Endometrial microvascular endothelial cells (primary cell): Measurements from ENCODE around the gene PRKCD. TPM values are rescaled to one million over a fixed set of nuclear protein-coding genes. Genes with fewer than 3 reads are reported as not detected.

ENCODE experiments used
- in situ Hi-C: cut with HindIII; loops from 2 replicates; pipeline ENCODE4 v1.10.0; 2017; ENCODE audit warnings: low sequenced_read_pairs, low pct_unique_long_range_greater_than_20kb; ENCODE audit errors: inconsistent ontology term
- total RNA-seq: library from RNA; depleted of rRNA; stranded (reverse); fragments of >200 nt; gene quantifications from one replicate; pipeline ENCODE4 v1.2.3, GENCODE V29; 2015; ENCODE audit errors: inconsistent ontology term

Gene PRKCD
- total RNA-seq, 1 donor from 2014 or later, result 2.7 TPM

GRCh38 chr3:53198256-53198977 is 37.4 kb downstream of the PRKCD start:
- in situ Hi-C loops, result no loop called here

- in situ Hi-C loops, result no loop called here
Measured at GRCh38 chr3:53198996-53199395, 38.0 kb downstream of the PRKCD start.

- in situ Hi-C loops, result no loop called here
Measured at GRCh38 chr3:53199834-53200233, 38.8 kb downstream of the PRKCD start.

- in situ Hi-C loops, result no loop called here
Measured at GRCh38 chr3:53200501-53201498, 39.8 kb downstream of the PRKCD start.

GRCh38 chr3:53202331-53203015 is 41.5 kb downstream of the PRKCD start:
- in situ Hi-C loops, result no loop called here

- in situ Hi-C loops, result no loop called here
Measured at GRCh38 chr3:53211706-53212702, 51.0 kb downstream of the PRKCD start.

GRCh38 chr3:53213276-53213675 is 52.3 kb downstream of the PRKCD start:
- in situ Hi-C loops, result no loop called here

DNA sequence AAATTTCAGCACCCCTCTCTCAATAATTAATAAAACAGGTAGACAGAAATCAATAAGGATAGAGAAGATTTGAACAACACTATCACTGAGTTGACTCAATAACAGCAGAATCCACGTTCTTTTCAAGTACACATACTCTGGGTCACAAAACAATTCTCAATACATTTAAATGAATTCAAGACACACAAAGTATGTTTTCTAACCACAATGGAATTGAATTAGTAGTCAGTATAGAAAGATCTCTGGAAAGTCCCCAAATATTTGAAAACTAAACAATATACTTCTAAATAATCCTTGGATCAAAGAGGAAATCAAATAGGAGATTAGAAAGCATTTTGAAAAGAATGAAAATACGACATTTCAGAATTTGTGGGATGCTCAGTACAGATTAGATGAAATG is 54.8 kb downstream of the PRKCD start:
- in situ Hi-C loops, result no loop called here

DNA sequence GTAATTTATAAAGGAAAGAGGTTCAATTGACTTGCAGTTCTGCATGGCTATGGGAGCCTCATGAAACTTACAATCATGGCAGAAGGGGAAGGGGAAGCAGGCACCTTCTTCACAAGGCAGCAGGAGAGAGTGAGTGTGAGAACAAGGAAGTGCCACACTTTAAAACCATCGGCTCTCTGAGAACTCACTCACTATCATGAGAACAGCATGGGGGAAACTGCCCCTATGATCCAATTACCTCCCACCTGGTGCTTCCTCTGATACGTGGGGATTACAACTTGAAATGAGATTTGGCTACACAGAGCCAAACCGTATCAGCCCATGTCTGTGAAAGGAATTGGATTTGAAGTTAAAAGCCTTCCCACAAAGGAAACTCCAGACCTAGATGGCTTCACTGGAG is 55.7 kb downstream of the PRKCD start:
- in situ Hi-C loops, result no loop called here

DNA sequence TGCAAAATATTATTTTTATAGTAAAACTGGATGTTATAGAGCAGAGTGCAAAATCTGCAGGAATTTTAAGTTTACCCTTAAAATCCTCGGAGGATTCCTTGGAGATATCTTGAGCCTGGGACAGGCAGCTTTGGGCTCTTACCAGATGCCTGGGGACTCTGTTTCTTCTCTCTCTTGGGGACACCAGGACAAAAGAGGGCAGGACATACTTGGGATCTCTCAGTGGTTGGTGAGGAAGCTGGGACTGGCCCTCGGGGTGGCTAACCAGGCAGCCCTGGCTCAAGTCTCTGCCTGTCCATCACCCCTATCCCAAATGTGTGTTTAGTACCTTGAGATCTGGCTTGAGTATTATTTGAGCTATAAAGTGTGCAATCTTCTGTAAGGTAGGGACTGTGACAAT is 56.2 kb downstream of the PRKCD start:
- in situ Hi-C loops, result no loop called here

- in situ Hi-C loops, result no loop called here
Measured at GRCh38 chr3:53218131-53218530, 57.1 kb downstream of the PRKCD start.

GRCh38 chr3:53219895-53220483 is 59.0 kb downstream of the PRKCD start:
- in situ Hi-C loops, result no loop called here

- in situ Hi-C loops, result no loop called here
Measured at GRCh38 chr3:53221345-53221744, 60.3 kb downstream of the PRKCD start.

DNA sequence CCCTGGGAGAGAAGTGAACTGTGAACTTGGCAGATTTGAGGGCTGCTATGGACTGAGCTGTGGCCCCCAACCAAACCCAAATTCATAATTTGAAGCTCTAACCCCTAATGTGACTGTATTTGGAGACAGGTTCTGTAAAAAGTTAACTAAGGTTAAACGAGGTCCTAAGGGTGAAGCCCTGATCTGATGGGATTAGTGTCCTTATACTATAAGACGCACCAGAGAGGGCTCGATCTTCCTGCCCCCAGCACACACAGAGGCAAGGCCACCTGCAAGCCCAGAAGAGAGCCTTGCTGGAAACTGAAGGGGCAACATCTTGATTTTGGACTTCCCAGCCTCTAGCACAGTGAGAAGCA is 60.8 kb downstream of the PRKCD start:
- in situ Hi-C loops, result no loop called here

GRCh38 chr3:53222183-53222901 is 61.3 kb downstream of the PRKCD start:
- in situ Hi-C loops, result no loop called here

DNA sequence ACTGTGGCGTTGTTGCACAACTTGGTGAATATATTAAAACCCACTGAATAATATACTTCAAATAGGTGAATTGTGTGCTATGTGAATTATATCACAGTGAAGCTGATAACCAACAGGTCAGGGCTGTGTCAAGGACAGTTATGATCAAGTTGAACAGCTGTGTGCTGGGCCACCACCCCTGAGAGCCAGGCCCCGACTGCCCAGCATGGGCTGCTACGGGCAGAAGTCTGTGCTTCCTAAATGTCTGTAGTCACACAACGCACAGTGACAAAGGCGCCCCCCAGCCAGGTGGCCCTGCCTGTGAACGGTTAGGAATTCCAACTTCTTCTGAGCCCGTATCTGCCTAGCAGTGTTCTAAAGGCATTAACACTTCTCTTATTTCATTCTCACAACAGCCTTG is 62.0 kb downstream of the PRKCD start:
- in situ Hi-C loops, result no loop called here

DNA sequence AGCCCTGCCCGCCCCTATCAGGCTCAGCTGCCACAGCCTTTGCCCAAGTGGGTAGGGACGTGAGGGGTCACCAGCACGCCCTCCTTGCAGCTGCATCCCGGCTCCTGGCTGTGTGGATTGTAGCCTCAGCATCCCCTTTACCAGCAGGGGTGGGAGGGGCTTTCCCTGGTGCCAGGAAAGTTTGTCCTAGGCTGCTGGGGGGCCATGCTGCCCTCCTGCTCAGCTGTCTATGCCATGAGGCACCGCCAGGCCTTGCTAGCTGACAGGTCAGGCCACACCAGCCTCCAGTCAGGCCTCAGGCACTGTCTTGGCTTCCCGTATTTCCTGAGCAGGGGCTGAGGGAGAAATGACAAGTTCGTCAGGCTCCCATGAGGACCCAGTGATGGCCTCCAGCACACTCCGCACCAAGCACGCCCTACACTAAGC is 62.5 kb downstream of the PRKCD start:
- in situ Hi-C loops, result no loop called here
